ENCODE results near the gene FHOD3. TPM values are rescaled to one million over a fixed set of nuclear protein-coding genes. Genes with fewer than 3 reads are reported as not detected.

Gene FHOD3
- total RNA-seq, 1 donor = 3.0 TPM

DNA sequence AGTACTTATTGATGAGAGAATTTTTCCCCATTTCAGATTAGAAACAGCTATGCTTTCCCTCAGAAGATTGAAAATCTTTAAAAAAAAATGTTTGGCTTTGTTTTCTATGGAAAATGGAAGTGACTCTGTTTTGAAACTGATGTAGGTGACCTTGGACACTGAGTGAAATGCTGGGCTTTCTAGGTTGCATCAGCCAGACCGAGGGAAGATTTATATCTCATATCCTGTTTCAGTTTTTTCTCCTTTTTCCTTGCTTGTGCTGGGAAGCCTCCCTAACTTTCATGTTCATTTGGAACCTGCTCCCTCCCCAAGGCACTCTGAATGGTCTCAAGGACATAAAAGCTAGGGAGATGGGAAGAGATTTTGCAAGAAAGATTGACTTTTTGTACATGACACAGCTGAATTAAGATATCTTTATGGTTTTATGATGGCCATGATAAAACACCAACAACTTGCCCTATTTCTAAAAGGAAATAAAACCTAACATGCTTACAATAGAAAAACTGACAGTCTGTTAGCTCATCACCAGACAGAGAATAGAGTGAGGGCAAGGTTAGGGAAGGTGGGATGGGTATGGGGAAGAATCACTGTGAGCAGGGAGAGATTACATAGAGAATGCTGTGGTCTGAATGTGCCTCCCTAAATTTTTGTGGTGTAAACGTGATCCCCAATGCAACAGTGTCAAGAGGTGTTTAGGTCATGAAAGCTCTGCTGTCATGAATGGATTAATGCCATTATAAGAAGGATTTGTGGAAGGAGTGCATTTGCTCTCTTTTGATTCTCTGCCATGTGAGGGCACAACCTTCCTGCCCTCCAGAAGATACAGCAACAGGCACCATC, 281.6 kb downstream of the FHOD3 start:
- peak; percentile 58 for DNase-seq (ENCODE audit: low read depth)
- H3K4me3 ChIP-seq (ENCODE audit: low read depth, low read length) = no peak overlapping the region
- TF ChIP-seq, protein P1, sequence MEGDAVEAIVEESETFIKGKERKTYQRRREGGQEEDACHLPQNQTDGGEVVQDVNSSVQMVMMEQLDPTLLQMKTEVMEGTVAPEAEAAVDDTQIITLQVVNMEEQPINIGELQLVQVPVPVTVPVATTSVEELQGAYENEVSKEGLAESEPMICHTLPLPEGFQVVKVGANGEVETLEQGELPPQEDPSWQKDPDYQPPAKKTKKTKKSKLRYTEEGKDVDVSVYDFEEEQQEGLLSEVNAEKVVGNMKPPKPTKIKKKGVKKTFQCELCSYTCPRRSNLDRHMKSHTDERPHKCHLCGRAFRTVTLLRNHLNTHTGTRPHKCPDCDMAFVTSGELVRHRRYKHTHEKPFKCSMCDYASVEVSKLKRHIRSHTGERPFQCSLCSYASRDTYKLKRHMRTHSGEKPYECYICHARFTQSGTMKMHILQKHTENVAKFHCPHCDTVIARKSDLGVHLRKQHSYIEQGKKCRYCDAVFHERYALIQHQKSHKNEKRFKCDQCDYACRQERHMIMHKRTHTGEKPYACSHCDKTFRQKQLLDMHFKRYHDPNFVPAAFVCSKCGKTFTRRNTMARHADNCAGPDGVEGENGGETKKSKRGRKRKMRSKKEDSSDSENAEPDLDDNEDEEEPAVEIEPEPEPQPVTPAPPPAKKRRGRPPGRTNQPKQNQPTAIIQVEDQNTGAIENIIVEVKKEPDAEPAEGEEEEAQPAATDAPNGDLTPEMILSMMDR (IDR thresholded peaks at IDR 0.05; ENCODE audit: insufficient read depth, low read length) = no peak

DNA sequence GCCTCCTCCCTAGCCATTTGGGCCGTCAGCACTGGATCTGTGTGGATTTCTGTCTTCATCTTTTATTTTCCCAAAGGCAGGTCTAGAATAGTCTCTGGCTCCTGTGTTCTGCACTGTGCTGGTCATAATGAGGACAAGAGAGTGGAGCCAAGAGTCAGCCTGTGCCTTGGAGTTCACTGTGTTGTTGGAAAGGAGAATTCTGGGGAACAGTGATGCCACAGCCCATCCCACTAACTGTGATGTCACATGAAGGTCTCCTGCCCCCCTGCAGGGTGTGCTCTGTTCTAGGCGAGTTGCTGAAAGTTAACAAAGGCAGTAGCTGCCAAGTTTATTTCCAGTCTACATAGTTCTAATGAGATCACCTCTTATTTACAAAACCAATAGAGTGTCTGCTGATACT, 282.8 kb downstream of the FHOD3 start:
- TF ChIP-seq, protein P1 (IDR thresholded peaks at IDR 0.05; ENCODE audit: insufficient read depth, low read length) = peak; percentile 2
- peak; percentile 35 for DNase-seq (ENCODE audit: low read depth)
- no peak overlapping the region for H3K4me3 ChIP-seq (ENCODE audit: low read depth, low read length)

DNA sequence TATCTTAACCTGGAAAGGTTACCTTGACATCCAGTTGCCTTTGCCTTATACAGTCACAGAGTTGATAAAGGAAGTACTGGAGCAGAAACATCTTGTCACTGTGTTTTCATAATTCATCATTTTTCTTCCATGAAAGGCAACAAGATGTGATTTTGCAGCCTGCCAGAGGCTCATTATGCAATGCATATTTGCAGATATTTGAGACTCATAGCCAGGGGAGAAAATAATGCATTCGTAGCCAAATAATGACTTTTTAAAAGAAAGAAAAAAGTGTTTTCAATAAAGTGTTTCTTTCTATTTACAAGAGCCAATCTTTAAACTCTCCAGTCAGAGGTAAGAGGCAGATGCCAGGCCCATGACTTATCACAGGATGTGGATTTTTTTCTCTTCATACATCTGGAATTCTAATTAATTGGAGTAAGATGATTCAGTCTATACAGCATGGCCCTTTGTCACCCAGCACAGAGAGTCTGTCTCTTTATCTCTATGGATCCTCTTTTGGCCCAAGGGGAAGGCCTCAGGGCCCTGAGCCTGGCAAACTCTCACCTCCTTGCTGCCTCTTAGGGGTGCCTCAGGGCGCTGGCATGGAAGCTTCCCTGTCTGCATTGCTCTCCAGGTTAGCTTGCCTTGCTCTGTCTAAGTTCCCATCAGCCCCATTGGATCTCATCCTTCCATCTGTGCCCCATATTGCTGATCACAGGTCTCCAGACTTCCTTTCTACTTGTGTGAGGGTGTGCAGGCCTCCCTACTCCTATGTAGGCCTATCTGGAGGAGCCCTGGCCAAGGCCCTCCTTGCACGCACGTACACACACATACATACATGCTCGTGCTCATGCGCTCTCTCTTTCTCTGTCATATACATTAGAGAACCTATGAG, 283.6 kb downstream of the FHOD3 start:
- H3K4me3 ChIP-seq (ENCODE audit: low read depth, low read length) = no peak overlapping the region
- TF ChIP-seq, protein P1 (IDR thresholded peaks at IDR 0.05; ENCODE audit: insufficient read depth, low read length) = no peak
- DNase-seq (ENCODE audit: low read depth) = peak; percentile 53

DNA sequence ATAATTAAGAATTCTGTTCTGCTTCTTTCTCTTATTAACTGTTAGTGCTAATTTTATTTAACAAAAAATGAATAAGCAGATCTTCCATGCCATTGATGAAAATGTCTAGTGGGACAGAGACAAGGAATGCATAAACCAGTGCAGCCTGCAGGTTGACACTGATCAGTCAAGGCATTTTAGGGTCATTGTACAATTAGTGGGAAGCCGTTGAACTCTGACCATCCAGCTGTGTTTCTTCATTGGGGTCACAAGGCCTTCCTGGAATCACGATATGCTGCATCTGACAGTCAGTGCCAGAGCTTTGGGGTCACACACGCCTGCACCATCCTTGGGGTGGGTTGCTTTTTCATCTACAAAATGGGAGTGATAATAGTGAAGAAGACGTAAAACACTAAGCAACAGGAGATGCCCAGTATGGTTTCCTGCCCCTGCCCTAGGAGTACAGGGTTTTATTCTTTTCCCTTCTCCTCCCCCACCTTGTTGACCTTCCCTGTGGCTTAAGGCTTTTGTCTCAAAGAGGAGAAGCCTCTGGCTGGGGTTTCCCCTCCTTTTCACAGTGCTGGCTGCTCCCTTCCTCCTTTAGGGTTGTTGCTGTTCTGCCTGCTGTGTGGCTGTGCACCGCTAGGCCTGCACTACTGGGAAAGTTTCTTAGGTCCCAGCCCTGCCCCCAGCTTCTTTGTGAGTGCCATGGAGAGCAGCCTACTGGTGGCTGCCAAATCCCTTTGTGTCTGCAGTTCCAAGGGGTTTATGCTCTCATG, 285.7 kb downstream of the FHOD3 start:
- DNase-seq (ENCODE audit: low read depth) = no peak
- TF ChIP-seq, protein P1 (IDR thresholded peaks at IDR 0.05; ENCODE audit: insufficient read depth, low read length) = no peak
- no peak overlapping the region for H3K4me3 ChIP-seq (ENCODE audit: low read depth, low read length)

DNA sequence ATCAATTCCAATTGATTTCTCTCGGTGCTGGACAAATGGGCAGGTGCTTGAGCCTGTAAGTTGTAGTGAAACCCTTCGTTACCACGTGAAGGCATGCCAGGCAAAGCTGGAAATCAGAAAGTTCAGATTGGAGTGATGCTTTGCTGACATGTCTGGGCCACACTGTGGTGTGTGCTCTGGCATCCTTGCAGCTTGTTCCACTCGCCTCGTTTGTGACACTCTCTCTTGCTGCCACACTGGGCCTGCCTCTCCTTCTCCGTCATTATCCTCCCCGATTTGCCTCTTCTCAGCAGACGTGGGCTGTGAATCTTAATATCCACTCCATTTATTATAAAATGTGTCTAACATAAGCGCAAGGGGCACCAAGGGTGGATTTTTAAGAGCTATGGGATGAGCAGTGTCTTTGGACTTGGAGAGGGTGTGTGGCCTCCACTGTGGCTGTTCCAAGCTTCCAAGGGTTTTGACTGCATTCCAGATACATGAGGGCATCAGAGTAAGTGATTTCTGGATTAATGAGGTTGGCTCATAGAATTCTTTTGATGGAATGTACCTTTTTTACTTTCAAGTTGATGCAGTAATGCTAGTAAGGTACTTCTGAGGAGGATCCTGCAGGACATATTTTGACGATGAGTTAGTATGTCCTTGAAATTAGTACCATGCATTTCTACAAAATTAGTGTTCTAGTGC, 292.5 kb downstream of the FHOD3 start:
- TF ChIP-seq, protein P1 (IDR thresholded peaks at IDR 0.05; ENCODE audit: insufficient read depth, low read length) = no peak
- H3K4me3 ChIP-seq (ENCODE audit: low read depth, low read length) = no peak overlapping the region
- peak; percentile 6 for DNase-seq (ENCODE audit: low read depth)
